Liver (tissue), 9 donors: Measurements from ENCODE around the gene NOC4L. TPM values are rescaled to one million over a fixed set of nuclear protein-coding genes. Genes with fewer than 3 reads are reported as not detected.

ENCODE experiments used
- DNase-seq: peaks from one replicate; pipeline ENCODE4 v3.0.0-alpha.2; 2017; ENCODE audit warnings: low spot score
- H3K27ac ChIP-seq, 2 donors: one replicate each; pipeline ENCODE4 v1.7.0; 2013; ENCODE audit warnings: inconsistent platforms in 2 of 2, low read length in 2 of 2, control low read depth in 1 of 2, low read depth in 1 of 2, mild to moderate bottlenecking in 1 of 2
- H3K27me3 ChIP-seq, 4 donors: one replicate each; pipeline versions ENCODE4 v1.6.1 to v1.7.0; 2013; ENCODE audit warnings: low read length in 3 of 4, inconsistent platforms in 1 of 4, mild to moderate bottlenecking in 1 of 4, moderate library complexity in 1 of 4; ENCODE audit not compliant: control insufficient read depth in 4 of 4, insufficient read depth in 4 of 4
- H3K36me3 ChIP-seq, 4 donors: one replicate each; pipeline versions ENCODE4 v1.6.1 to v1.7.0; 2013; ENCODE audit warnings: low read length in 3 of 4, mild to moderate bottlenecking in 3 of 4, low read depth in 1 of 4, moderate library complexity in 1 of 4; ENCODE audit not compliant: control insufficient read depth in 4 of 4, insufficient read depth in 3 of 4
- H3K4me1 ChIP-seq, 4 donors: one replicate each; pipeline versions ENCODE4 v1.6.1 to v1.7.0; 2013; ENCODE audit warnings: low read length in 3 of 4, mild to moderate bottlenecking in 3 of 4, moderate library complexity in 1 of 4; ENCODE audit not compliant: control insufficient read depth in 4 of 4, insufficient read depth in 4 of 4
- H3K4me3 ChIP-seq, 3 donors: one replicate each; pipeline versions ENCODE4 v1.6.1 to v1.7.0; 2013; ENCODE audit warnings: low read length in 3 of 3, control low read depth in 1 of 3, low read depth in 1 of 3, mild to moderate bottlenecking in 1 of 3
- H3K9ac ChIP-seq, 2 donors: one replicate each; pipeline ENCODE4 v1.7.0; 2013; ENCODE audit warnings: low read length in 2 of 2, mild to moderate bottlenecking in 2 of 2, moderate library complexity in 2 of 2, control low read depth in 1 of 2, low read depth in 1 of 2
- H3K9me3 ChIP-seq, 4 donors: one replicate each; pipeline versions ENCODE4 v1.6.1 to v1.7.0; 2013; ENCODE audit warnings: low read length in 3 of 4; ENCODE audit not compliant: control insufficient read depth in 4 of 4
- ATF3 ChIP-seq: IDR thresholded peaks from 2 replicates; pipeline ENCODE4 v1.6.1; 2016; ENCODE audit warnings: antibody characterized with exemption
- CTCF ChIP-seq: fragments of 150-350 bp; IDR thresholded peaks from 2 replicates; pipeline ENCODE4 v1.5.1; 2017; ENCODE audit warnings: improper control_type of control experiment, low read depth, low read length; ENCODE audit not compliant: missing input control
- EGR1 ChIP-seq, 2 donors: IDR thresholded peaks; 2 replicates each; pipeline ENCODE4 v1.6.1; 2016 to 2018; ENCODE audit warnings: antibody characterized with exemption in 2 of 2, low read depth in 2 of 2
- FOXA1 ChIP-seq: IDR thresholded peaks from 2 replicates; pipeline ENCODE4 v1.6.1; 2016; ENCODE audit warnings: antibody characterized with exemption
- FOXA2 ChIP-seq: IDR thresholded peaks from 2 replicates; pipeline ENCODE4 v1.6.1; 2016; ENCODE audit warnings: antibody characterized with exemption
- GABPA ChIP-seq, 2 donors: IDR thresholded peaks in 1 of 2; conservative IDR thresholded peaks in 1 of 2; 2 replicates each; pipeline ENCODE4 v1.6.1; 2016; ENCODE audit warnings: antibody characterized with exemption in 2 of 2, mild to moderate bottlenecking in 1 of 2, moderate library complexity in 1 of 2
- HNF4A ChIP-seq, 2 donors: conservative IDR thresholded peaks; 2 replicates each; pipeline ENCODE4 v1.6.1; 2016; ENCODE audit warnings: antibody characterized with exemption in 2 of 2, mild to moderate bottlenecking in 2 of 2
- HNF4G ChIP-seq: IDR thresholded peaks from 2 replicates; pipeline ENCODE4 v1.6.1; 2016; ENCODE audit warnings: antibody characterized with exemption
- JUND ChIP-seq, 2 donors: IDR thresholded peaks; 2 replicates each; pipeline ENCODE4 v1.6.1; 2016; ENCODE audit warnings: antibody characterized with exemption in 2 of 2
- NR2F2 ChIP-seq: IDR thresholded peaks from 2 replicates; pipeline ENCODE4 v1.6.1; 2016; ENCODE audit warnings: antibody characterized with exemption
- RAD21 ChIP-seq, 2 donors: IDR thresholded peaks; 2 replicates each; pipeline ENCODE4 v1.6.1; 2016; ENCODE audit warnings: antibody characterized with exemption in 2 of 2, mild to moderate bottlenecking in 2 of 2
- REST ChIP-seq: IDR thresholded peaks from 2 replicates; pipeline ENCODE4 v1.6.1; 2016; ENCODE audit warnings: antibody characterized with exemption, mild to moderate bottlenecking
- SP1 ChIP-seq: IDR thresholded peaks from 2 replicates; pipeline ENCODE4 v1.6.1; 2018; ENCODE audit warnings: antibody characterized with exemption, mild to moderate bottlenecking
- ZBTB33 ChIP-seq: IDR thresholded peaks from 2 replicates; pipeline ENCODE4 v1.6.1; 2016; ENCODE audit warnings: antibody characterized with exemption
- WGBS: extraction: QIAGEN DNeasy Blood & Tissue Kit; methylation state at CpG from one replicate; pipeline ENCODE4 v1.1.7; 2013; 5-methylcytosine and 5-hydroxymethylcytosine counted together
- polyA plus RNA-seq, 2 donors: library from polyadenylated mRNA; stranded (reverse) in 1 of 2; unstranded in 1 of 2; fragments of 200-250 nt in 1 of 2; fragments of >200 nt in 1 of 2; fragmentation: Nextera tagmentation in 1 of 2; extraction: Ambion mirVana in 1 of 2; gene quantifications; one replicate each; pipeline versions ENCODE4 v1.2.1 to v1.2.3, GENCODE V29; 2013 to 2015
- total RNA-seq, 2 donors: library from RNA; depleted of rRNA; stranded (reverse); fragments of >200 nt; gene quantifications; one replicate each; pipeline ENCODE4 v1.2.3, GENCODE V29; 2014
- donor health status: healthy.
- donor health status: healthy.
- donor health status: healthy.
- donor health status: healthy.
- donor health status: healthy.

Gene NOC4L
- total and polyA plus RNA-seq, 4 donors = 6.4 to 11.6 (median 8.4) TPM

- Histone ChIP-seq H3K9me3 (no peaks in the 10 kb centered on the region), H3K9ac (peak overlapping the region; percentile 10 to 26), H3K27me3 (no peaks in the 10 kb centered on the region), H3K27ac (no peak overlapping the region), H3K4me3 (peak overlapping the region; percentile 85 to 95 (median 91)), H3K36me3 (peaks cover 7 to 32% (median 11%) of the 10 kb centered on the region in 4 donors), H3K4me1 (peaks cover 5 to 26% (median 21%) of the 10 kb centered on the region in 4 donors)
- TF ChIP-seq FOXA1 = no peak
- TF ChIP-seq EGR1 (IDR thresholded peaks at IDR 0.05; ENCODE audit: low read depth in 2 of 2) = no peak
- no peak for TF ChIP-seq GABPA (IDR thresholded peaks at IDR 0.05 in 1 of 2, conservative IDR thresholded peaks at IDR 0.05 in 1 of 2)
- no peak for TF ChIP-seq SP1
- TF ChIP-seq REST = no peak
- no peak for TF ChIP-seq ZBTB33
- TF ChIP-seq JUND (IDR thresholded peaks at IDR 0.05) = no peak
- no peak for TF ChIP-seq ATF3
- TF ChIP-seq HNF4G = no peak
- TF ChIP-seq HNF4A (conservative IDR thresholded peaks at IDR 0.05) = no peak
- TF ChIP-seq RAD21 (IDR thresholded peaks at IDR 0.05) = no peak
- TF ChIP-seq NR2F2 = no peak
- WGBS = 1% methylated on average over 82 of the region's 82 CpGs
- DNase-seq = no peak
Observed at GRCh38 chr12:132143336-132144071, 753 bp upstream of the NOC4L start.

GRCh38 chr12:132144810-132145168 is 532 bp downstream of the NOC4L start:
- peak overlapping the region; percentile 85 to 95 (median 91) for H3K4me3 ChIP-seq
- no peaks in the 10 kb centered on the region for H3K27me3 ChIP-seq
- H3K4me1 ChIP-seq = peaks cover 5 to 26% (median 21%) of the 10 kb centered on the region in 4 donors
- peak overlapping the region in 1 of 2 donors; percentile 71 for H3K9ac ChIP-seq
- no peaks in the 10 kb centered on the region for H3K9me3 ChIP-seq
- WGBS = 4% methylated on average over 17 of the region's 17 CpGs
- peaks cover 0 to 21% (median 8%) of the 10 kb centered on the region in 4 donors for H3K36me3 ChIP-seq
- H3K27ac ChIP-seq = peak overlapping the region; percentile 55 to 57
- TF ChIP-seq RAD21 (IDR thresholded peaks at IDR 0.05) (no peak), FOXA1 (no peak), CTCF (no peak), SP1 (no peak), ATF3 (no peak), HNF4A (conservative IDR thresholded peaks at IDR 0.05) (no peak), FOXA2 (no peak), HNF4G (no peak)
- no peak for DNase-seq
